Occipital lobe (tissue), 2 donors: ENCODE data around the gene GRM8. TPM values are rescaled to one million over a fixed set of nuclear protein-coding genes. Genes with fewer than 3 reads are reported as not detected.
"Not testable (repeated sequence)": the region's sequence is repeated elsewhere in the genome, so short reads cannot be mapped to it uniquely, and the experiment has no call there.

Experiments used
- DNase-seq: peaks from one replicate; lab custom pipeline; 2025; lab: John Stamatoyannopoulos, UW
- total RNA-seq: library from RNA; depleted of rRNA; stranded (reverse); fragments of >200 nt; gene quantifications from one replicate; pipeline ENCODE4 v1.2.3, GENCODE V29; 2014

Gene GRM8
- total RNA-seq, 1 donor from 2014 or later = 3.7 TPM

GRCh38 chr7:126924477-126924876 lies 328.3 kb downstream of the GRM8 start:
- no peak for DNase-seq

GRCh38 chr7:126911627-126912026 lies 341.1 kb downstream of the GRM8 start:
- not testable (repeated sequence) for DNase-seq

- DNase-seq = not testable (repeated sequence)
These were observed 344.2 kb downstream of the GRM8 start for GRCh38 chr7:126908564-126908963.

- DNase-seq = not testable (repeated sequence)
These were observed 345.1 kb downstream of the GRM8 start for GRCh38 chr7:126907657-126908056.

GRCh38 chr7:126905255-126905654 lies 347.5 kb downstream of the GRM8 start:
- not testable (repeated sequence) for DNase-seq

GRCh38 chr7:126901041-126901765 lies 351.5 kb downstream of the GRM8 start:
- not testable (repeated sequence) for DNase-seq

GRCh38 chr7:126887980-126888379 lies 364.8 kb downstream of the GRM8 start:
- not testable (repeated sequence) for DNase-seq

- DNase-seq = not testable (repeated sequence)
These were observed 365.2 kb downstream of the GRM8 start for GRCh38 chr7:126887560-126887959.

- not testable (repeated sequence) for DNase-seq
These were observed 370.0 kb downstream of the GRM8 start for GRCh38 chr7:126882730-126883129.

GRCh38 chr7:126881908-126882307 lies 370.8 kb downstream of the GRM8 start:
- DNase-seq = not testable (repeated sequence)

GRCh38 chr7:126881315-126881714 lies 371.4 kb downstream of the GRM8 start:
- DNase-seq = no peak

GRCh38 chr7:126876536-126876935 lies 376.2 kb downstream of the GRM8 start:
- DNase-seq = not testable (repeated sequence)

GRCh38 chr7:126856691-126857291 lies 395.9 kb downstream of the GRM8 start:
- DNase-seq = no peak

- no peak for DNase-seq
These were observed 407.4 kb downstream of the GRM8 start for GRCh38 chr7:126845331-126845730.

GRCh38 chr7:126843883-126844282 lies 408.9 kb downstream of the GRM8 start:
- no peak for DNase-seq

GRCh38 chr7:126843336-126843735 lies 409.4 kb downstream of the GRM8 start:
- peak; percentile 16 for DNase-seq

- no peak for DNase-seq
These were observed 410.3 kb downstream of the GRM8 start for GRCh38 chr7:126842451-126842850.

GRCh38 chr7:126840869-126841268 lies 411.9 kb downstream of the GRM8 start:
- DNase-seq = no peak

GRCh38 chr7:126839624-126840023 lies 413.1 kb downstream of the GRM8 start:
- no peak for DNase-seq

GRCh38 chr7:126838194-126838593 lies 414.5 kb downstream of the GRM8 start:
- DNase-seq = no peak

GRCh38 chr7:126831241-126831640 lies 421.5 kb downstream of the GRM8 start:
- DNase-seq = not testable (repeated sequence)

GRCh38 chr7:126820925-126821324 lies 431.8 kb downstream of the GRM8 start:
- no peak for DNase-seq

- no peak for DNase-seq
These were observed 433.6 kb downstream of the GRM8 start for GRCh38 chr7:126819197-126819484.
